Activated CD8-positive, alpha-beta memory T cell treated with anti-CD3 and anti-CD28 coated beads for 24 hours (primary cell): ENCODE data around the gene QSER1.
"Not testable (repeated sequence)": the region's sequence is repeated elsewhere in the genome, so short reads cannot be mapped to it uniquely, and the experiment has no call there.

Source experiments
- DNase-seq: peaks from one replicate; pipeline ENCODE4 v3.0.0-alpha.2; 2020

QSER1 gene

GRCh38 chr11:32937283-32937682, 44.7 kb downstream of the QSER1 start:
- not testable (repeated sequence) for DNase-seq

- no peak for DNase-seq
These were observed 46.4 kb downstream of the QSER1 start for GRCh38 chr11:32939046-32939445.

- no peak for DNase-seq
These were observed 47.3 kb downstream of the QSER1 start for GRCh38 chr11:32939866-32940265.

GRCh38 chr11:32940865-32941264, 48.3 kb downstream of the QSER1 start:
- no peak for DNase-seq

- no peak for DNase-seq
These were observed 55.4 kb downstream of the QSER1 start for GRCh38 chr11:32947978-32948377.

- no peak for DNase-seq
These were observed 57.1 kb downstream of the QSER1 start for GRCh38 chr11:32949739-32950138.

GRCh38 chr11:32952421-32952820, 59.8 kb downstream of the QSER1 start:
- no peak for DNase-seq

GRCh38 chr11:32953700-32954099, 61.1 kb downstream of the QSER1 start:
- no peak for DNase-seq

GRCh38 chr11:32960553-32961164, 68.0 kb downstream of the QSER1 start:
- DNase-seq: no peak

- no peak for DNase-seq
These were observed 69.4 kb downstream of the QSER1 start for GRCh38 chr11:32962016-32962415.

GRCh38 chr11:32963721-32964120, 71.1 kb downstream of the QSER1 start:
- no peak for DNase-seq

- DNase-seq: no peak
These were observed 75.9 kb downstream of the QSER1 start for GRCh38 chr11:32968541-32968940.

GRCh38 chr11:32972233-32972632, 79.6 kb downstream of the QSER1 start:
- DNase-seq: not testable (repeated sequence)

GRCh38 chr11:32972781-32973180, 80.2 kb downstream of the QSER1 start:
- DNase-seq: no peak

- DNase-seq: no peak
These were observed 90.0 kb downstream of the QSER1 start for GRCh38 chr11:32982626-32983025.

GRCh38 chr11:32983506-32983905, 90.9 kb downstream of the QSER1 start:
- DNase-seq: no peak

GRCh38 chr11:32985600-32985999, 93.0 kb downstream of the QSER1 start:
- no peak for DNase-seq

- DNase-seq: no peak
These were observed 95.2 kb downstream of the QSER1 start for GRCh38 chr11:32987851-32988250.

- DNase-seq: no peak
These were observed 97.9 kb downstream of the QSER1 start for GRCh38 chr11:32990481-32990880.

GRCh38 chr11:32991427-32991826, 98.8 kb downstream of the QSER1 start:
- no peak for DNase-seq

- no peak for DNase-seq
These were observed 99.3 kb downstream of the QSER1 start for GRCh38 chr11:32991898-32992297.

- DNase-seq: no peak
These were observed 107.6 kb downstream of the QSER1 start for GRCh38 chr11:33000181-33000580.

- DNase-seq: no peak
These were observed 108.7 kb downstream of the QSER1 start for GRCh38 chr11:33001281-33001680.

GRCh38 chr11:33001751-33002542, 109.3 kb downstream of the QSER1 start:
- no peak for DNase-seq

GRCh38 chr11:33005175-33005574, 112.6 kb downstream of the QSER1 start:
- DNase-seq: no peak
